GM12891 (cell line): Measurements from ENCODE around the gene AKR1B15.

Experiments used
- DNase-seq: peaks from one replicate; pipeline ENCODE4 v3.0.0; 2011; ENCODE audit warnings: low spot score; ENCODE audit not compliant: insufficient read length
- FAIRE-seq: peaks from 2 replicates; lab custom pipeline; 2011; peaks lifted over from hg19 to GRCh38; lab: Jason Lieb, UNC
- PAX5 ChIP-seq: IDR thresholded peaks from 2 replicates; pipeline ENCODE4 v1.6.1; 2011; ENCODE audit warnings: low read length, moderate library complexity, mild to moderate bottlenecking; ENCODE audit not compliant: insufficient read depth, severe bottlenecking
- POLR2A ChIP-seq: IDR thresholded peaks from 2 replicates; pipeline ENCODE4 v1.6.1; 2011; ENCODE audit warnings: low read depth, low read length, control low read depth
- POLR2AphosphoS5 ChIP-seq: IDR thresholded peaks from 2 replicates; pipeline ENCODE4 v1.6.1; 2011; ENCODE audit warnings: low read depth, low read length, control low read depth
- POU2F2 ChIP-seq: IDR thresholded peaks from 2 replicates; pipeline ENCODE4 v1.6.1; 2011; ENCODE audit warnings: low read depth, mild to moderate bottlenecking, control low read depth, low read length, moderate library complexity
- SPI1 ChIP-seq: IDR thresholded peaks from 2 replicates; pipeline ENCODE4 v1.6.1; 2011; ENCODE audit warnings: low read depth, low read length, control low read depth
- TAF1 ChIP-seq: IDR thresholded peaks from 2 replicates; pipeline ENCODE4 v1.6.1; 2011; ENCODE audit warnings: low read depth, low read length, control low read depth

AKR1B15 gene

GRCh38 chr7:134612197-134612596 lies 63.3 kb downstream of the AKR1B15 start:
- DNase-seq: no peak
- no peak for TF ChIP-seq POLR2AphosphoS5
- TF ChIP-seq POLR2A: no peak
- no peak for TF ChIP-seq SPI1
- TF ChIP-seq TAF1: no peak
- TF ChIP-seq PAX5: no peak
- no peak for TF ChIP-seq POU2F2
- FAIRE-seq: no peak

- FAIRE-seq (no peak), DNase-seq (no peak)
- TF ChIP-seq TAF1 (no peak), POU2F2 (no peak), POLR2AphosphoS5 (no peak), POLR2A (no peak), SPI1 (no peak), PAX5 (no peak)
Observed at GRCh38 chr7:134613623-134614347, 64.9 kb downstream of the AKR1B15 start.

- FAIRE-seq (no peak), DNase-seq (no peak)
- TF ChIP-seq SPI1 (no peak), POU2F2 (no peak), PAX5 (no peak), TAF1 (no peak), POLR2A (no peak), POLR2AphosphoS5 (no peak)
Observed at GRCh38 chr7:134616611-134617010, 67.7 kb downstream of the AKR1B15 start.

- no peak for DNase-seq
- no peak for FAIRE-seq
- no peak for TF ChIP-seq TAF1
- TF ChIP-seq PAX5: no peak
- TF ChIP-seq SPI1: no peak
- no peak for TF ChIP-seq POU2F2
- TF ChIP-seq POLR2AphosphoS5: no peak
- no peak for TF ChIP-seq POLR2A
Observed at GRCh38 chr7:134618756-134619530, 70.0 kb downstream of the AKR1B15 start.

GRCh38 chr7:134619627-134620331 lies 70.9 kb downstream of the AKR1B15 start:
- FAIRE-seq (no peak), DNase-seq (no peak)
- TF ChIP-seq POU2F2 (no peak), SPI1 (no peak), POLR2AphosphoS5 (no peak)

- FAIRE-seq (no peak), DNase-seq (no peak)
- TF ChIP-seq SPI1: no peak
- TF ChIP-seq POLR2AphosphoS5: no peak
- no peak for TF ChIP-seq POLR2A
- no peak for TF ChIP-seq POU2F2
- no peak for TF ChIP-seq PAX5
- no peak for TF ChIP-seq TAF1
Observed at GRCh38 chr7:134622303-134622995, 73.5 kb downstream of the AKR1B15 start.

GRCh38 chr7:134623193-134623592 lies 74.3 kb downstream of the AKR1B15 start:
- TF ChIP-seq POU2F2: no peak
- TF ChIP-seq POLR2AphosphoS5: no peak
- no peak for TF ChIP-seq SPI1
- TF ChIP-seq POLR2A: no peak
- TF ChIP-seq TAF1: no peak
- TF ChIP-seq PAX5: no peak

GRCh38 chr7:134625550-134625949 lies 76.6 kb downstream of the AKR1B15 start:
- FAIRE-seq (no peak), DNase-seq (no peak)
- TF ChIP-seq SPI1: no peak
- no peak for TF ChIP-seq POLR2AphosphoS5
- no peak for TF ChIP-seq POLR2A
- TF ChIP-seq PAX5: no peak
- TF ChIP-seq POU2F2: no peak
- no peak for TF ChIP-seq TAF1

More at GRCh38 chr7:134623193-134623592, 74.3 kb downstream of the AKR1B15 start:
- FAIRE-seq (no peak), DNase-seq (no peak)
